Fibroblast of villous mesenchyme (primary cell): Measurements from ENCODE around the gene SLC49A4. TPM values are rescaled to one million over a fixed set of nuclear protein-coding genes. Genes with fewer than 3 reads are reported as not detected.

Experiments used
- DNase-seq: peaks from one replicate; pipeline ENCODE4 v3.0.0-alpha.2; 2010; ENCODE audit warnings: low read depth
- H3K4me3 ChIP-seq: 2 replicates; pipeline ENCODE4 v1.5.1; 2011; ENCODE audit warnings: low read depth, mild to moderate bottlenecking, low read length
- total RNA-seq: library from RNA; depleted of rRNA; stranded (reverse); fragments of >200 nt; gene quantifications from 2 replicates; pipeline ENCODE4 v1.2.3, GENCODE V29; 2012
- TF ChIP-seq, protein P1 (sequence below): IDR thresholded peaks from 2 replicates; pipeline ENCODE4 v1.5.1; 2012; ENCODE audit warnings: low read depth, mild to moderate bottlenecking, low read length; ENCODE audit not compliant: insufficient read depth

Gene SLC49A4
- total RNA-seq, 1 donor: 40.2 TPM

DNA sequence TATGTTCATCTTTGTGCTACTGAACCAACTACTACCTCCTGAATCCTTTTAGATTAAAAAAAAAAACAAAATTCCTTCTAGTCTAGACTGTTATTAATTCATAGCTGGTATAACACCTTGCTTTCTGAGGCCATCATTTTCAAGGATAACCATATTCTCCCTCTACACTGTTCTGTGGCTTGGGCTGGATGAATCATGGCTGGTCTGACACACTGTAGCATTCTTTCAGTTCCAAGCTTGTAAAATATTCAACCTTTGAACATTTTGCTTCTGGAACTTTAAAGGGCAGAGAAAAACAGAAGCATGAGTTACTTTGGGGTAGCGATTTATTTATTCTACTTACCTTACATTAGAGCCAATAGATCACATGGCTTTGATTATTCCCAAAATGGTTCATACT is 8.8 kb upstream of the SLC49A4 start:
- TF ChIP-seq, protein P1, sequence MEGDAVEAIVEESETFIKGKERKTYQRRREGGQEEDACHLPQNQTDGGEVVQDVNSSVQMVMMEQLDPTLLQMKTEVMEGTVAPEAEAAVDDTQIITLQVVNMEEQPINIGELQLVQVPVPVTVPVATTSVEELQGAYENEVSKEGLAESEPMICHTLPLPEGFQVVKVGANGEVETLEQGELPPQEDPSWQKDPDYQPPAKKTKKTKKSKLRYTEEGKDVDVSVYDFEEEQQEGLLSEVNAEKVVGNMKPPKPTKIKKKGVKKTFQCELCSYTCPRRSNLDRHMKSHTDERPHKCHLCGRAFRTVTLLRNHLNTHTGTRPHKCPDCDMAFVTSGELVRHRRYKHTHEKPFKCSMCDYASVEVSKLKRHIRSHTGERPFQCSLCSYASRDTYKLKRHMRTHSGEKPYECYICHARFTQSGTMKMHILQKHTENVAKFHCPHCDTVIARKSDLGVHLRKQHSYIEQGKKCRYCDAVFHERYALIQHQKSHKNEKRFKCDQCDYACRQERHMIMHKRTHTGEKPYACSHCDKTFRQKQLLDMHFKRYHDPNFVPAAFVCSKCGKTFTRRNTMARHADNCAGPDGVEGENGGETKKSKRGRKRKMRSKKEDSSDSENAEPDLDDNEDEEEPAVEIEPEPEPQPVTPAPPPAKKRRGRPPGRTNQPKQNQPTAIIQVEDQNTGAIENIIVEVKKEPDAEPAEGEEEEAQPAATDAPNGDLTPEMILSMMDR: no peak
- H3K4me3 ChIP-seq: no peak overlapping the region
- peak; percentile 50 for DNase-seq

- TF ChIP-seq, protein P1: no peak
- DNase-seq: no peak
These were observed 7.0 kb upstream of the SLC49A4 start for GRCh38 chr3:122787872-122788271.

GRCh38 chr3:122789585-122790273 is 5.1 kb upstream of the SLC49A4 start:
- H3K4me3 ChIP-seq: no peak overlapping the region
- TF ChIP-seq, protein P1: no peak
- DNase-seq: no peak

More at GRCh38 chr3:122787872-122788271, 7.0 kb upstream of the SLC49A4 start:
- H3K4me3 ChIP-seq: no peak overlapping the region

GRCh38 chr3:122793568-122794416 is 1.1 kb upstream of the SLC49A4 start, which contains the start of gene HSPBAP1:
Gene HSPBAP1 (minus strand): TSS chr3:122793831. CDS start chr3:122793680, 151 bp downstream.
- DNase-seq: peak; percentile 94
- TF ChIP-seq, protein P1: no peak
- peak within 1 kb of the TSS; percentile 82 for H3K4me3 ChIP-seq

- TF ChIP-seq, protein P1: no peak
- peak; percentile 78 for DNase-seq
- H3K4me3 ChIP-seq: peak overlapping the region; percentile 82
These were observed 438 bp upstream of the SLC49A4 start for GRCh38 chr3:122794483-122794778.

- peak overlapping the region; percentile 82 for H3K4me3 ChIP-seq
- DNase-seq: peak; percentile 15
- TF ChIP-seq, protein P1: no peak
These were observed 866 bp downstream of the SLC49A4 start for GRCh38 chr3:122795674-122796195.
